ENCODE measurements around the gene ADNP2.

The ADNP2 gene

DNA sequence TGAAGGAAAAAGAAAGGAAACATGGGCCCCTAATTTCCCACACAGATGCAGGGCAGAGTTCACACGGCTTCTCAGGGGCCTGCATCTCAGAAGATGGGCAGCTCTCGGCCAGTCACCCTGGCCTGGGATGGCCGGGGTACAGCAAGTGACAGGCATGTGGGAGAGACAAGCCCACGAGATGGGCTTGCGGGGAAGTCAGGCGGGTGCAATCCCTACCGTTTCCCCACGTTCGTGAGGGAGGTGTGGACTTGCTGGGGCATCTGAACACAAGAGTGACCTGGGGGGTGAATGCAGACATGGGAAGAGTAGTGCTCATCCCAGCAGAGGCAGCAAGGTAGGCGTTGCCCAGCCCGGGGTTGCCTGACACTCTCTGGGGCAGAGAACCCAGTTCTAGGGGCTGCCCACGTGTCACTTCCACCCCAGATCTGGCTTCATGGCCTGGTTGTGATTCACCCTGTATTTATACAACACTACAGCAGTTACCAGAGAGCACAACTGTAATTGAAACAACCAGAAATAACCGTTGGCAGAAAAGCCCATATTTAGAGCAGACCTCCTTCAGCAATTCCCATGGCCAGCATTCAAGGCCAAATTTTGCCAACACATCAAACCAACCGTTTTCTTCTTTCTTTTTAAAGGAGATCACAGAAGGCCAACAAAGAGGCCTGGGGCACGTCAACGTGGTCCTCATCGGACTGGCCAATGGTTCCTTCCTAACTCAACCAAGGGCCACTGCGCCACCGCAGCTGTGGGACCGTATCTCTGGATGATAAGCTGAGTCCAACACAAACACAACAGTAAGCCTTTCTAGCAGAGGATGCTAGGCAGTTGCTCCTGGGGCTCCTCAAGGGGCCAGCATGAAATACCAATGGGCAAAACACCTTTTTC lies 79.8 kb downstream of the ADNP2 start:
- no peak overlapping the region for H3K4me2 ChIP-seq (ENCODE audit: low read length)
- H4K20me1 ChIP-seq (ENCODE audit: insufficient read depth, low read length): no peaks in the 10 kb centered on the region
- H3K9me3 ChIP-seq (ENCODE audit: low read length): no peaks in the 10 kb centered on the region
- H3K4me1 ChIP-seq (ENCODE audit: insufficient read depth, low read length, severe bottlenecking): no peaks in the 10 kb centered on the region
- TF ChIP-seq EZH2 (IDR thresholded peaks at IDR 0.05; ENCODE audit: borderline replicate concordance, low read length) (no peak), CTCF (IDR thresholded peaks at IDR 0.05; ENCODE audit: low read length) (no peak)
- H3K9me2 ChIP-seq (ENCODE audit: low read depth, low read length): no peaks in the 10 kb centered on the region
- no peaks in the 10 kb centered on the region for H3K36me3 ChIP-seq (ENCODE audit: insufficient read depth, low read length)
- H3F3A ChIP-seq (ENCODE audit: insufficient read depth, low read length): no peaks in the 10 kb centered on the region
- H2AFZ ChIP-seq (ENCODE audit: low read length): no peak overlapping the region
- no peak overlapping the region for H3K4me3 ChIP-seq (ENCODE audit: low read depth, low read length, poor library complexity, severe bottlenecking)
- no peak overlapping the region for H3K27ac ChIP-seq (ENCODE audit: low read depth, low read length, poor library complexity, severe bottlenecking)
- H3K9ac ChIP-seq (ENCODE audit: low read length): no peak overlapping the region
- peaks cover 3% of the 10 kb centered on the region for H3K27me3 ChIP-seq (ENCODE audit: insufficient read depth, low read length)
- H3K79me2 ChIP-seq (ENCODE audit: insufficient read depth, low read length): no peaks in the 10 kb centered on the region

DNA sequence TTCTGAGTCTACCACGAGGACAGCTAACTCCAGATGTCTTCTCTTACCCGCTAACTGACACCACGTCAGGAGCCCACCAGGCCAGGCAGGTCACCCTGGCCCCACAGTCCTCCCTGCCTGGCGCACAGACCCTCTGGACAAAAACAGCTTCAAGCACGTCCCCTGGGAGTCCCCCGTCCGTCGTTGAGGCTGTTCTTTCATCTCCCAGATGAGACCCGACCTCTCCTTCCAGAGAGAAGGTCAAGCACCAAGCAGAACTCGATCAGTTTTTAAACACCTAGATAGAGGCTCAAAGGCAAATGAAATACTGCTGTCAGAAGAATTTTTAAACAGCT lies 80.4 kb downstream of the ADNP2 start:
- Histone ChIP-seq H3K4me2 (ENCODE audit: low read length) (no peak overlapping the region), H3K9ac (ENCODE audit: low read length) (no peak overlapping the region), H3F3A (ENCODE audit: insufficient read depth, low read length) (no peaks in the 10 kb centered on the region), H2AFZ (ENCODE audit: low read length) (no peak overlapping the region), H3K4me1 (ENCODE audit: insufficient read depth, low read length, severe bottlenecking) (no peaks in the 10 kb centered on the region), H3K27me3 (ENCODE audit: insufficient read depth, low read length) (peaks cover 5% of the 10 kb centered on the region; the same call in 1 of the 2 replicates), H3K27ac (ENCODE audit: low read depth, low read length, poor library complexity, severe bottlenecking) (no peak overlapping the region), H3K9me2 (ENCODE audit: low read depth, low read length) (no peaks in the 10 kb centered on the region), H3K4me3 (ENCODE audit: low read depth, low read length, poor library complexity, severe bottlenecking) (no peak overlapping the region), H3K36me3 (ENCODE audit: insufficient read depth, low read length) (no peaks in the 10 kb centered on the region), H4K20me1 (ENCODE audit: insufficient read depth, low read length) (no peaks in the 10 kb centered on the region), H3K9me3 (ENCODE audit: low read length) (no peaks in the 10 kb centered on the region), H3K79me2 (ENCODE audit: insufficient read depth, low read length) (no peaks in the 10 kb centered on the region)
- no peak for TF ChIP-seq EZH2 (IDR thresholded peaks at IDR 0.05; ENCODE audit: borderline replicate concordance, low read length)
- no peak for TF ChIP-seq CTCF (IDR thresholded peaks at IDR 0.05; ENCODE audit: low read length)
